Measurements from ENCODE around the gene SRL.
A peak's percentile ranks its signal among the peaks of the same experiment; 100 is the strongest.
"Not testable (repeated sequence)": the region's sequence is repeated elsewhere in the genome, so short reads cannot be mapped to it uniquely, and the experiment has no call there.

The SRL gene

GRCh38 chr16:4260360-4260759 is 18.5 kb upstream of the SRL start:
- DNase-seq: no peak

- peak in 2 of 3 donors; percentile 11 to 16 for DNase-seq
These were observed 16.0 kb upstream of the SRL start for GRCh38 chr16:4257646-4258556.

GRCh38 chr16:4253394-4254150 is 11.7 kb upstream of the SRL start:
- peak; percentile 100 for DNase-seq

- DNase-seq: not testable (repeated sequence)
These were observed 11.1 kb upstream of the SRL start for GRCh38 chr16:4253012-4253393.

- DNase-seq: no peak
These were observed 7.8 kb upstream of the SRL start for GRCh38 chr16:4249530-4250308.

- no peak for DNase-seq
These were observed 5.5 kb upstream of the SRL start for GRCh38 chr16:4247460-4247784.

GRCh38 chr16:4246777-4247459 is 5.0 kb upstream of the SRL start:
- no peak for DNase-seq

- DNase-seq: peak; percentile 40 to 59 (median 57)
These were observed 3.4 kb upstream of the SRL start for GRCh38 chr16:4245077-4245791.

- no peak for DNase-seq
These were observed 2.6 kb upstream of the SRL start for GRCh38 chr16:4244254-4245076.

GRCh38 chr16:4241258-4241927 is 487 bp downstream of the SRL start:
- DNase-seq: no peak

GRCh38 chr16:4240624-4241023 is 1.3 kb downstream of the SRL start:
- DNase-seq: no peak

- DNase-seq: no peak
These were observed 2.2 kb downstream of the SRL start for GRCh38 chr16:4239682-4240175.

- DNase-seq: peak; percentile 34 to 45 (median 38)
These were observed 2.9 kb downstream of the SRL start for GRCh38 chr16:4239020-4239419.

- DNase-seq: no peak
These were observed 8.4 kb downstream of the SRL start for GRCh38 chr16:4233431-4233830.

GRCh38 chr16:4232541-4233386 is 9.1 kb downstream of the SRL start:
- DNase-seq: no peak

GRCh38 chr16:4231886-4232285 is 10.0 kb downstream of the SRL start:
- no peak for DNase-seq

- no peak for DNase-seq
These were observed 10.5 kb downstream of the SRL start for GRCh38 chr16:4231367-4231766.

- no peak for DNase-seq
These were observed 14.9 kb downstream of the SRL start for GRCh38 chr16:4227040-4227332.

GRCh38 chr16:4226251-4227039 is 15.4 kb downstream of the SRL start:
- DNase-seq: no peak

Data from suppressor macrophage treated with lipopolysaccharide for 1 hour (primary cell).